ENCODE measurements around the gene UNG. TPM values are rescaled to one million over a fixed set of nuclear protein-coding genes. Genes with fewer than 3 reads are reported as not detected.

UNG gene
- total and polyA plus RNA-seq, 2 donors (not counting 1 experiment from before 2014, with no cell fraction given), result 6.1 to 14.7 TPM

- no peak overlapping the region for H3K4me3 Mint-ChIP-seq
- no peak overlapping the region for H3K4me2 ChIP-seq (replicated peaks; ENCODE audit: low read depth, low read length, poor library complexity, severe bottlenecking)
- CTCF ChIA-PET, result interaction anchor here (1.3 kb wide), 1 partner anchor 13 kb away, joined by 4 read pairs; no protein-coding TSS in a partner anchor
- no peaks in the 10 kb centered on the region for H3K4me1 ChIP-seq (ENCODE audit: control insufficient read depth in 2 of 2, insufficient read depth in 2 of 2, low read length in 2 of 2)
- no peak for DNase-seq
- ATAC-seq (ENCODE audit: low read depth), result no peak
- POLR2A ChIA-PET, result no interaction called here
- intact Hi-C loops (cut with micrococcal nuclease), result no loop called here
- H3K9me3 Mint-ChIP-seq (ENCODE audit: insufficient read depth), result no peaks in the 10 kb centered on the region
- no peaks in the 10 kb centered on the region for H4K20me1 ChIP-seq (ENCODE audit: control insufficient read depth, insufficient read depth, low read length, poor library complexity, severe bottlenecking)
- H3K9me3 ChIP-seq (ENCODE audit: control extremely low read depth in 1 of 3, control insufficient read depth in 2 of 3, insufficient read depth in 1 of 3, low read length in 2 of 3), result no peaks in the 10 kb centered on the region
- 93% methylated on average over 10 of the region's 12 CpGs for WGBS (ENCODE audit: insufficient coverage)
- H3K27me3 ChIP-seq (replicated peaks in 1 of 4; ENCODE audit: control extremely low read depth in 1 of 4, control insufficient read depth in 3 of 4, insufficient read depth in 4 of 4, low read length in 3 of 4), result no peaks in the 10 kb centered on the region
- H2AFZ ChIP-seq (ENCODE audit: insufficient read depth, low read depth, low read length, poor library complexity, severe bottlenecking), result no peak overlapping the region
- H3K27me3 Mint-ChIP-seq, result no peaks in the 10 kb centered on the region
- H3K4me1 Mint-ChIP-seq, result no peaks in the 10 kb centered on the region
- no peaks in the 10 kb centered on the region for H3K36me3 ChIP-seq (replicated peaks in 1 of 2; ENCODE audit: control extremely low read depth in 1 of 2, control insufficient read depth in 1 of 2, extremely low read depth in 1 of 2, insufficient read depth in 2 of 2, low read length in 1 of 2)
- H3K4me3 ChIP-seq (ENCODE audit: control extremely low read depth in 1 of 5, extremely low read depth in 1 of 5, insufficient read depth in 1 of 5, low read depth in 2 of 5, low read length in 4 of 5), result no peak overlapping the region
- H3K9ac ChIP-seq (ENCODE audit: low read length), result no peak overlapping the region
- H3K79me2 ChIP-seq (ENCODE audit: control insufficient read depth, insufficient read depth, low read length), result no peaks in the 10 kb centered on the region
- TF ChIP-seq EZH2 (IDR thresholded peaks at IDR 0.05; ENCODE audit: borderline replicate concordance, insufficient read depth, low read depth, low read length, poor library complexity, severe bottlenecking) (no peak), CTCF (IDR thresholded peaks at IDR 0.05) (no peak)
- no peak overlapping the region for H3K27ac ChIP-seq (ENCODE audit: low read length in 2 of 2)
- H3K27ac Mint-ChIP-seq, result no peak overlapping the region
These were observed 27.7 kb downstream of the UNG start for GRCh38 chr12:109124878-109125648.

GRCh38 chr12:109125791-109126190, 28.4 kb downstream of the UNG start:
- Histone ChIP-seq H3K4me1 (ENCODE audit: control insufficient read depth in 2 of 2, insufficient read depth in 2 of 2, low read length in 2 of 2) (no peaks in the 10 kb centered on the region), H2AFZ (ENCODE audit: insufficient read depth, low read depth, low read length, poor library complexity, severe bottlenecking) (no peak overlapping the region), H3K36me3 (replicated peaks in 1 of 2; ENCODE audit: control extremely low read depth in 1 of 2, control insufficient read depth in 1 of 2, extremely low read depth in 1 of 2, insufficient read depth in 2 of 2, low read length in 1 of 2) (no peaks in the 10 kb centered on the region), H4K20me1 (ENCODE audit: control insufficient read depth, insufficient read depth, low read length, poor library complexity, severe bottlenecking) (no peaks in the 10 kb centered on the region), H3K4me2 (replicated peaks; ENCODE audit: low read depth, low read length, poor library complexity, severe bottlenecking) (no peak overlapping the region), H3K27me3 (replicated peaks in 1 of 4; ENCODE audit: control extremely low read depth in 1 of 4, control insufficient read depth in 3 of 4, insufficient read depth in 4 of 4, low read length in 3 of 4) (no peaks in the 10 kb centered on the region), H3K9me3 (ENCODE audit: control extremely low read depth in 1 of 3, control insufficient read depth in 2 of 3, insufficient read depth in 1 of 3, low read length in 2 of 3) (no peaks in the 10 kb centered on the region), H3K9ac (ENCODE audit: low read length) (no peak overlapping the region), H3K4me3 (ENCODE audit: control extremely low read depth in 1 of 5, extremely low read depth in 1 of 5, insufficient read depth in 1 of 5, low read depth in 2 of 5, low read length in 4 of 5) (no peak overlapping the region), H3K27ac (ENCODE audit: low read length in 2 of 2) (no peak overlapping the region), H3K79me2 (ENCODE audit: control insufficient read depth, insufficient read depth, low read length) (no peaks in the 10 kb centered on the region)
- ATAC-seq (ENCODE audit: low read depth) (no peak), DNase-seq (no peak)
- H3K4me3 Mint-ChIP-seq, result no peak overlapping the region
- POLR2A ChIA-PET, result no interaction called here
- intact Hi-C loops (cut with micrococcal nuclease), result no loop called here
- H3K4me1 Mint-ChIP-seq, result no peaks in the 10 kb centered on the region
- no peak overlapping the region for H3K27ac Mint-ChIP-seq
- TF ChIP-seq EZH2 (IDR thresholded peaks at IDR 0.05; ENCODE audit: borderline replicate concordance, insufficient read depth, low read depth, low read length, poor library complexity, severe bottlenecking), result no peak
- peaks cover 5% of the 10 kb centered on the region for H3K27me3 Mint-ChIP-seq
- no peaks in the 10 kb centered on the region for H3K9me3 Mint-ChIP-seq (ENCODE audit: insufficient read depth)
- 79% methylated on average over 7 of the region's 7 CpGs for WGBS (ENCODE audit: insufficient coverage)
- CTCF ChIA-PET, result interaction anchor here (1.3 kb wide), 1 partner anchor 14 kb away, joined by 4 read pairs; no protein-coding TSS in a partner anchor
